Stimulated activated effector memory CD8-positive, alpha-beta T cell treated with anti-CD3 and anti-CD28 coated beads, Interleukin-12 subunit alpha, Interleukin-12 subunit beta, amount 100 ng/mL, for 72 hours (primary cell): ENCODE measurements around the gene GBGT1.

Experiments
- ATAC-seq: fragments of 150-1000 bp; cut with Tn5 transposase; 2 replicates; pipeline ENCODE4 v1.10.0; 2021
- DNase-seq, 2 donors: peaks; one replicate each; pipeline ENCODE4 v3.0.0; 2021 to 2022; ENCODE audit warnings: low spot score in 2 of 2
- H3K27ac Mint-ChIP-seq: one replicate; pipeline ENCODE4 v1.8.0; 2022; ENCODE audit warnings: mild to moderate bottlenecking, mixed read lengths
- H3K36me3 Mint-ChIP-seq: one replicate; pipeline ENCODE4 v1.8.0; 2022; ENCODE audit warnings: mild to moderate bottlenecking, mixed read lengths
- H3K4me1 Mint-ChIP-seq: one replicate; pipeline ENCODE4 v1.8.0; 2022; ENCODE audit warnings: mixed read lengths
- H3K4me3 Mint-ChIP-seq: one replicate; pipeline ENCODE4 v1.8.0; 2022; ENCODE audit warnings: mild to moderate bottlenecking, mixed read lengths
- H3K9me3 Mint-ChIP-seq: one replicate; pipeline ENCODE4 v1.8.0; 2022; ENCODE audit warnings: mixed read lengths

Gene GBGT1

GRCh38 chr9:133113949-133114885 lies 49.5 kb downstream of the GBGT1 start:
- Mint-ChIP-seq H3K27ac (peak overlapping the region; percentile 90), H3K4me1 (peaks cover 79% of the 10 kb centered on the region), H3K36me3 (peaks cover 82% of the 10 kb centered on the region), H3K9me3 (no peaks in the 10 kb centered on the region), H3K4me3 (peak overlapping the region; percentile 73)
- no peak for DNase-seq
- no peak for ATAC-seq

- H3K4me3 Mint-ChIP-seq = peak overlapping the region; percentile 73
- H3K4me1 Mint-ChIP-seq = peaks cover 71% of the 10 kb centered on the region
- ATAC-seq = peak; percentile 33
- H3K36me3 Mint-ChIP-seq = peaks cover 82% of the 10 kb centered on the region
- no peak for DNase-seq
- H3K9me3 Mint-ChIP-seq = no peaks in the 10 kb centered on the region
- peak overlapping the region; percentile 90 for H3K27ac Mint-ChIP-seq
Observed at GRCh38 chr9:133113163-133113948, 50.4 kb downstream of the GBGT1 start.

GRCh38 chr9:133112663-133113026 lies 51.1 kb downstream of the GBGT1 start:
- Mint-ChIP-seq H3K36me3 (peaks cover 85% of the 10 kb centered on the region), H3K27ac (peak overlapping the region; percentile 90), H3K4me3 (peak overlapping the region; percentile 73), H3K4me1 (peaks cover 63% of the 10 kb centered on the region), H3K9me3 (no peaks in the 10 kb centered on the region)
- peak; percentile 3 for ATAC-seq
- DNase-seq = no peak

- no peaks in the 10 kb centered on the region for H3K9me3 Mint-ChIP-seq
- H3K27ac Mint-ChIP-seq = peak overlapping the region; percentile 90
- peak overlapping the region; percentile 73 for H3K4me3 Mint-ChIP-seq
- H3K4me1 Mint-ChIP-seq = peaks cover 57% of the 10 kb centered on the region
- ATAC-seq = no peak
- DNase-seq = no peak
- H3K36me3 Mint-ChIP-seq = peaks cover 85% of the 10 kb centered on the region
Observed at GRCh38 chr9:133111808-133112662, 51.7 kb downstream of the GBGT1 start.

GRCh38 chr9:133109931-133110650 lies 53.6 kb downstream of the GBGT1 start:
- no peak for ATAC-seq
- peak overlapping the region; percentile 78 for H3K27ac Mint-ChIP-seq

DNA sequence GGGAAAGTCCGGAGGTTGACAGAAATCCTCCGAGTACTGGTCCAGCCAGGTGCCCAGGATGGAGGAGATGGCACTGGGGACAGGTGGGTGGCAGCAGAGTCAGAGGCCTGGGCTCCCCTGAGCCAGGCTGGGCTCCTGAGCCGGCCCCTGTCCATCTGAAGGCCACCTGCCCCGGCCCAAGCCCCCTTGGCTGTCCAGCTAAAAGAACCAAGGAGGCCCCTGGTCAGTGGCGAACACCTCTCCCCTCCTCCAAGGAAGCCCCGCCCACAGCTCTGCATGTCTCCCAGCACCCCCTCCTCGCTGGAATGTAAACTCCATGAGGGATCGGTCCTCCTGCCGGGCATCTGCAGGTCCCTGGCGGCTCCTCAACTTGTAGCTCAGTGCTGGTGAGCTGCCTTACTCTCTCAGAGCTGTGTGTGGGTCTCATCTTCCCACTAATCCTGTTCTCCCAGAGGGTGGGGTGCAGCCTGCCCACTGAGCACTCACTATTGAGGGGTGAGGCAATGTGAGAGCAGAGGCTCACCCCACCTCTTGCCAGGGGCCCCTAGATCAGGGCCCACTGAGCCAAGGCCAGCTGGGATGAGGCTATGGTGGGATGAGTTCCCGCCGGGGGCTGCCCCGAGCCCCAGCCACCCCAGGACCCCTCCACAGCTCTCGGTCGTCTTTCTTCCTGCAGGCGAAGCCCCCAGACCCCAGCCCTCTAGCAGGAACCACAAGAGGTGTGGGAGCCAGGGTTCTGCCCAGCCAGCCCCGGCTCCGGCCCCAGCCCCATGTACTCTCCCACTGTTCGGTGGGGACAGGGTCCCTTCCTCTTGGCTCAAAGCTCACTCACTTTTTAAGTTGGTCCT lies 54.7 kb downstream of the GBGT1 start:
- H3K9me3 Mint-ChIP-seq = no peaks in the 10 kb centered on the region
- peaks cover 34% of the 10 kb centered on the region for H3K4me1 Mint-ChIP-seq
- H3K27ac Mint-ChIP-seq = peak overlapping the region; percentile 78
- no peak for ATAC-seq
- no peak overlapping the region for H3K4me3 Mint-ChIP-seq
- peaks cover 98% of the 10 kb centered on the region for H3K36me3 Mint-ChIP-seq
- DNase-seq = no peak

More at GRCh38 chr9:133109931-133110650, 53.6 kb downstream of the GBGT1 start:
- no peak for DNase-seq
- Mint-ChIP-seq H3K4me3 (no peak overlapping the region), H3K4me1 (peaks cover 45% of the 10 kb centered on the region), H3K36me3 (peaks cover 93% of the 10 kb centered on the region), H3K9me3 (no peaks in the 10 kb centered on the region)

DNA sequence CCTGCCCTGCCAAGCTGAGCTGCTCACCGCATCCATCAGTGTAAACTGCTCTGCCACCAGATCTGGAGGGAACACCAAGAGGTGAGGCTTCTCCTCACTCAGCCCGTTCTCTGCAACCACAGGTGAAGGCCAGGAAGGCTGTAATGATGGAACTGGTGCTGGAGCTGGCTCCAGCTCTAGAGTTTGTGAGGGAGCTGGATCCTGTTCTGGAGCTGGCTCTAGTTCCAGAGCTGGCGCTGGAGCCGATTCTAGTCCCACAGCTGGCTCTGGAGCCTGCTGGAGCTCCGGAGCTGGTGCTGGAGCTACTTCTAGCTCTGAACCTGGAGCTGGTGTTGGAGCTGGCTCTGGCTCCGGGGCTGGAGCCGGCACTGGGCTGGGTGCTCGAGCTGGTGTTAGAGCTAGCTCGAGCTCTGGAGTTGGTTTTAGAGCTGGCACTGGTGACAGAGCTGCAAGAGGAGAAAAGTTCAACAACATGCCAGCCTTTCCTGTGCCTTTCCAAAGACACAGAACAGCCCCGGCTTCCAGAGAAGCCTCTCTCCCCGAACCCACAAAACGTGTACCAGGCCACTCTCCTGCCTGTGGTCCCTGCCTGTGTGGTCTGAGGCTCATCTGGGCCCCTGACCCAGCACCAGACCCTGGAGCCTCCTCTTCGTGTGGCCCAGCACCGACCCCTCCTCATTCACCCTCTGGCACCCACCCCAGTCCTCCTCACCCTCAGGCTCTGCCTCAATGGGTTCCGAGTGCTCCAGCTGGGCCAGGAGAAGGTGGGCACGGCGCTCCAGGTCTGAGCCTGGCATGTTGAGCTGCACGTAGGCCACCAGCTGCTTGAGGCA lies 55.5 kb downstream of the GBGT1 start:
- ATAC-seq (no peak), DNase-seq (no peak)
- H3K4me1 Mint-ChIP-seq = peaks cover 26% of the 10 kb centered on the region
- H3K27ac Mint-ChIP-seq = no peak overlapping the region
- no peaks in the 10 kb centered on the region for H3K9me3 Mint-ChIP-seq
- H3K4me3 Mint-ChIP-seq = no peak overlapping the region
- H3K36me3 Mint-ChIP-seq = peaks cover 100% of the 10 kb centered on the region

DNA sequence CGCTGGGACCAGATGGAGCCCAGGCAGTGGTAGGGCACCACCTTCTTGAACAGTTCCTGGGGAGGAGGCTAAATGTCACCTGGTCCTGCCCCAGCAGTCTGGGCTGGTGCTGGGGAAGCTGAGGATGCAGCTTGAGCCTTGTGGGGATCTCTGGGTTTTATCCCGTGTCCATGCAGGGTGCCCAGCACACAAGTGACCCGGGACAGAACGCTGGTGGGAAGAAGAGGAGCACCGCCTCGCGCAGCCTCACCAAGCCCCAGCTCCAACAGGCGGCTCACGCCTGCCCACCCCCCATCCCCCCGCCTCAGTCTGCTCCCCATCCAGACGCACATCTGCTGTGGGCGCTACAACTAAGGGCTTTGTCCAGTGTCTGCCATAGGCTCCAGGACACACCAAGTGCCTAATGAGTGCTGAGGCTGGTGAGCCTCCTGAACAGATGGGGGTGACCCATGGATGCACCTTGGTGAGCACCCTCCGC lies 56.4 kb downstream of the GBGT1 start:
- H3K27ac Mint-ChIP-seq = no peak overlapping the region
- H3K4me1 Mint-ChIP-seq = peaks cover 17% of the 10 kb centered on the region
- ATAC-seq = no peak
- no peak for DNase-seq
- no peak overlapping the region for H3K4me3 Mint-ChIP-seq
- peaks cover 100% of the 10 kb centered on the region for H3K36me3 Mint-ChIP-seq
- H3K9me3 Mint-ChIP-seq = no peaks in the 10 kb centered on the region

GRCh38 chr9:133106511-133107244 lies 57.0 kb downstream of the GBGT1 start:
- Mint-ChIP-seq H3K36me3 (peaks cover 100% of the 10 kb centered on the region), H3K4me3 (no peak overlapping the region)
- no peak for ATAC-seq

GRCh38 chr9:133105461-133105770 lies 58.3 kb downstream of the GBGT1 start:
- no peak for ATAC-seq
- Mint-ChIP-seq H3K9me3 (no peaks in the 10 kb centered on the region), H3K4me3 (no peak overlapping the region), H3K36me3 (peaks cover 100% of the 10 kb centered on the region), H3K4me1 (peaks cover 15% of the 10 kb centered on the region), H3K27ac (no peak overlapping the region)
- no peak for DNase-seq

More at GRCh38 chr9:133106511-133107244, 57.0 kb downstream of the GBGT1 start:
- Mint-ChIP-seq H3K4me1 (peaks cover 14% of the 10 kb centered on the region), H3K27ac (peak overlapping the region; percentile 54), H3K9me3 (no peaks in the 10 kb centered on the region)
- no peak for DNase-seq

- Mint-ChIP-seq H3K9me3 (no peaks in the 10 kb centered on the region), H3K27ac (peak overlapping the region; percentile 43), H3K4me3 (no peak overlapping the region), H3K36me3 (peaks cover 100% of the 10 kb centered on the region), H3K4me1 (peaks cover 10% of the 10 kb centered on the region)
- DNase-seq = no peak
- no peak for ATAC-seq
Observed at GRCh38 chr9:133104718-133105460, 58.8 kb downstream of the GBGT1 start.

DNA sequence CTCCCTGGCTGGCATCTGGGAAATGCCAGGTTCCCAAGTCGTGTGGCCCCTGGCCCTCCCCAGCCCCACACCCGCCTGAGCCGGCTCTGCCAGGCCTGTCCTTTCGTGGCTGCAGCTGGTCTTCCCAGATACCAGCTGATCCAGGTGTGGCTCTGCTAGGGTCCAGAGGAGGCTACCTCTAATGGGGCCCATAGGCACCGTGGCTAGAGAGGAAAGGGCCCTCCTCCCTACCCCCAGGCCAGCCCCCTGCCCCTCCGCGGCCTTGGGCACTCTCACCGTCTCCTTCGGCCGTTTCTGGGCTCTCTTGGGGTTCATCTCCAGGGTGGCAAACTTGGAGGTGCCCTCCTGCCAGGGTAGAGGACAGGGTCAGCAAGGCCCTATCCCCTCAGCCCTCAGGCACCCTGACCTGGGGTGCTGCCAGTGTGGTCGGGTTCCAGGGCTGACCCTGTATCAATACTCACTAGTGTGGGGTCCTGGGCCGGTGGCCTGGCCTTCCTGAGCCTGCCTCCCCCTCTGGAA lies 59.7 kb downstream of the GBGT1 start:
- Mint-ChIP-seq H3K4me1 (peaks cover 10% of the 10 kb centered on the region), H3K27ac (no peak overlapping the region), H3K4me3 (no peak overlapping the region), H3K36me3 (peaks cover 100% of the 10 kb centered on the region), H3K9me3 (no peaks in the 10 kb centered on the region)
- no peak for ATAC-seq
- DNase-seq = no peak
